Measurements from ENCODE around the gene SMURF2.
A peak's percentile ranks its signal among the peaks of the same experiment; 100 is the strongest.

Gene SMURF2

GRCh38 chr17:64507413-64507782, 154.7 kb downstream of the SMURF2 start:
- Histone ChIP-seq H3K4me1 (ENCODE audit: insufficient read depth, poor library complexity, severe bottlenecking) (peaks cover 25% of the 10 kb centered on the region), H3K27ac (ENCODE audit: poor library complexity, severe bottlenecking) (peak overlapping the region; percentile 92), H3K4me3 (ENCODE audit: severe bottlenecking) (peak overlapping the region; percentile 85), H3K36me3 (ENCODE audit: low read depth) (peaks cover 82% of the 10 kb centered on the region), H3K27me3 (ENCODE audit: insufficient read depth, poor library complexity, severe bottlenecking) (no peaks in the 10 kb centered on the region), H3K9me3 (ENCODE audit: severe bottlenecking) (no peaks in the 10 kb centered on the region)
- TF ChIP-seq CTCF (IDR thresholded peaks at IDR 0.05; ENCODE audit: poor library complexity, severe bottlenecking): peak; percentile 67
- ATAC-seq (ENCODE audit: low read depth) (peak; percentile 43), DNase-seq (ENCODE audit: low spot score) (no peak)

GRCh38 chr17:64506576-64507412, 155.3 kb downstream of the SMURF2 start, which contains the start of gene CEP95:
Gene CEP95, plus strand, starts transcription at chr17:64506977. Its CDS starts 121 bp downstream, at chr17:64507098.
- Histone ChIP-seq H3K4me3 (ENCODE audit: severe bottlenecking) (peak within 1 kb of the TSS; percentile 85), H3K4me1 (ENCODE audit: insufficient read depth, poor library complexity, severe bottlenecking) (peaks cover 25% of the 10 kb centered on the region), H3K9me3 (ENCODE audit: severe bottlenecking) (no peaks in the 10 kb centered on the region), H3K27me3 (ENCODE audit: insufficient read depth, poor library complexity, severe bottlenecking) (no peaks in the 10 kb centered on the region), H3K27ac (ENCODE audit: poor library complexity, severe bottlenecking) (peak within 1 kb of the TSS; percentile 92), H3K36me3 (ENCODE audit: low read depth) (peaks cover 82% of the 10 kb centered on the region)
- DNase-seq (ENCODE audit: low spot score) (peak; percentile 98), ATAC-seq (ENCODE audit: low read depth) (peak; percentile 57)
- no peak for TF ChIP-seq CTCF (IDR thresholded peaks at IDR 0.05; ENCODE audit: poor library complexity, severe bottlenecking)

- peak; percentile 73 for ATAC-seq (ENCODE audit: low read depth)
- Histone ChIP-seq H3K27ac (ENCODE audit: poor library complexity, severe bottlenecking) (peak within 1 kb of the TSS; percentile 92), H3K9me3 (ENCODE audit: severe bottlenecking) (no peaks in the 10 kb centered on the region), H3K27me3 (ENCODE audit: insufficient read depth, poor library complexity, severe bottlenecking) (no peaks in the 10 kb centered on the region), H3K36me3 (ENCODE audit: low read depth) (peaks cover 82% of the 10 kb centered on the region), H3K4me3 (ENCODE audit: severe bottlenecking) (peak within 1 kb of the TSS; percentile 85), H3K4me1 (ENCODE audit: insufficient read depth, poor library complexity, severe bottlenecking) (peaks cover 25% of the 10 kb centered on the region)
- DNase-seq (ENCODE audit: low spot score): peak; percentile 99
- no peak for TF ChIP-seq CTCF (IDR thresholded peaks at IDR 0.05; ENCODE audit: poor library complexity, severe bottlenecking)
These were observed 155.9 kb downstream of the SMURF2 start, which contains the start of gene DDX5 for GRCh38 chr17:64506201-64506575. Gene DDX5, minus strand, starts transcription at chr17:64506289. Its CDS starts 170 bp downstream, at chr17:64506119.

- Histone ChIP-seq H3K9me3 (ENCODE audit: severe bottlenecking) (no peaks in the 10 kb centered on the region), H3K27me3 (ENCODE audit: insufficient read depth, poor library complexity, severe bottlenecking) (no peaks in the 10 kb centered on the region), H3K27ac (ENCODE audit: poor library complexity, severe bottlenecking) (peak overlapping the region; percentile 92), H3K4me1 (ENCODE audit: insufficient read depth, poor library complexity, severe bottlenecking) (peaks cover 25% of the 10 kb centered on the region), H3K4me3 (ENCODE audit: severe bottlenecking) (peak overlapping the region; percentile 85), H3K36me3 (ENCODE audit: low read depth) (peaks cover 82% of the 10 kb centered on the region)
- no peak for TF ChIP-seq CTCF (IDR thresholded peaks at IDR 0.05; ENCODE audit: poor library complexity, severe bottlenecking)
- peak; percentile 45 for ATAC-seq (ENCODE audit: low read depth)
- DNase-seq (ENCODE audit: low spot score): peak; percentile 83
These were observed 156.5 kb downstream of the SMURF2 start for GRCh38 chr17:64505340-64506200.

Data from RWPE2 (cell line).